HG03575 (cell line): ENCODE measurements around the gene PTGS2.

Experiments
- ATAC-seq: cut with Tn5 transposase; IDR thresholded peaks from one replicate; pipeline ENCODE4 v1.9.1; 2021; ENCODE audit not compliant: unreplicated experiment, insufficient number of reproducible peaks, low FRiP score; ENCODE audit errors: extremely low read depth

The PTGS2 gene

DNA sequence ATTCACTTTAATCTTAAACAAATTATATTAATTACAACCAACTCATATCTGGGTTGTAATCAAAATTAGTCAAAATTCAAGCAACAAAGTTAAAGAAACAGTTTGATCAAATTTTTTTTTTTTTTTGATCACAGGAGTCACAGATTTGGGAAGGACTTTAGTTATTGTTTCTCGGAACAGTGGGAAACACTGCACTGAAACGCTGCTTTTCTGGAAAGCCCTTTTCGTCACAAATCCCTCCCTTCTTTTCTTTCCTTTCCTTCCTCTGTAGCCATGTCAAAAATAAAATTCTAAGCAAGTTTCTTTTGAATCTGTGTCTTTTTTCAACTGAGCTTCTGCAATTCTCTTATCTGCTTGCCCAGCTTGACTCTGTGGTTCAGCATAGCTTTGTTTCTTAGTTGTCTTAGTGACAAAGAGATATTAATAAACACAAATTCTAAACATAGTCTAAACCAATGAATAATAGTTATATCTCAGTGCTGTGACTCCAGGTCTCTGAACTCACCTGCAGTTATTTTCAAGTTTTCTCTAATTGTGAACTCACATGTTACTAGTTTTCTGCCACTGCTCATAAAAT is 53.8 kb downstream of the PTGS2 start:
- ATAC-seq, result peak; percentile 76

DNA sequence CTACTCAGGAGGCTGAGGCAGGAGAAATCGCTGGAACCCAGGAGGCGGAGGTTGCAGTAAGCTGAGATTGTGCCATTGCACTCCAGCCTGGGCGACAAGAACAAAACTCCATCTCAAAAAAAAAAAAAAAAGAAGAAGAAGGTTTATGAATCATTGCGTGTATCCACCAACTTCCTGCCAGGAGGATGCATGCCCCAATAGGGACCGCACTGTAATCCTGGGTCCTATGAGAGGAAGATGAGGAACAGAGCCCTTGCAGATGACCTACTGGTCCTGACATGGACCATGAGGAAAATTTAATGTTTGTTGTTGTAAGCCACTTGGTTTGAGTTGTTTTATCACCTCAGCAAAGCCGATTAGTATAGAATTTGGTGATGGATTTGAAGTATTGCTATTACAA is 56.7 kb downstream of the PTGS2 start:
- no peak for ATAC-seq
